Measurements from ENCODE around the gene IGHMBP2. TPM values are rescaled to one million over a fixed set of nuclear protein-coding genes. Genes with fewer than 3 reads are reported as not detected.

IGHMBP2 gene
- total RNA-seq, 2 experiments from 2014 or later: 17.5 to 37.9 TPM

DNA sequence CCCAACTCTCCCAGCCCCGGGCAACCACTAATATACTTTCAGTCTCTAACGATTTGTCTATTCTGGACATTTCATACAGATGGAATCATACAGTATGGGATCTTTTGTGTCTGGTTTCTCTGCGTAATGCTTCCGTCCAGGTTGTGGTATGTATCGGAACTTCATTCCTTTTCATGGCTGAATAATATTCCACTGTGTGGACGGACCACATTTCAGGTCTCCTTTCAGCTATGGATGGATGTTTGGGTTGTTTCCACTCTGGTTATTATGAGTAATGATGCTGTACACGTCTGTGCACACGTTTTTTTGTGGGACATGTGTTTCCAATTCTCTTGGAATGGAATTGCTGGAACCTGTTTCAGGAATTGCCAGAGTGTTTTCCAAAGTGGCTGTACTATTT is 44.6 kb upstream of the IGHMBP2 start:
- 0 out of 2 replicates have a peak, but pooled peaks cover 7% of the 10 kb centered on the region for H3K9me3 ChIP-seq (ENCODE audit: low read length)
- BruUV-seq (replicated peaks): no TSS peak

DNA sequence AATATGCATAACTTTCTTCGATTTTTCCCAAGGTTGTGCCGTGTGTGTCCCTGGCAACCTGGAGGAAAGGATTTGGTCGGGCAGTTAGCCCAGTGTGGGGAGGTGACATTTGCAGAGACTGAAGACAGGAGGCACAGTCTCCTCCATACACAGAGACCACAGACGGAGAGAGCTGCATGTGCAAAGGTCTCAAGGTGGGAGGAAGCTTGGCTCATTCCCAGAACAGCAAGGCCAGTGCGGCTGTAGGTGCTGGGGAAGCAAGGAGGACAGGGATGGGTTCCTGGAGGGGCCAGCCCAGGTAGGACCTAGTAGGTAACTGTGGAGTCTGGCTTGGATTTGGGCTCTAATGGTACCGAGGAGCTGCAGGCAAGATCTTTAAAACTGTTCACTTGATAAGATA is 41.3 kb upstream of the IGHMBP2 start:
- no peaks in the 10 kb centered on the region for H3K79me2 ChIP-seq (ENCODE audit: insufficient read depth, low read depth, low read length)
- ChIA-PET POLR2A (no interaction called here), CTCF (ENCODE audit: unreplicated experiment) (no interaction called here)
- no peak overlapping the region for H3K4me3 ChIP-seq (ENCODE audit: low read depth, low read length, poor library complexity, severe bottlenecking)
- H3K4me2 ChIP-seq (ENCODE audit: low read length): no peak overlapping the region
- no peaks in the 10 kb centered on the region for H4K20me1 ChIP-seq (ENCODE audit: insufficient read depth, low read length)
- no peaks in the 10 kb centered on the region for H3K4me1 ChIP-seq (ENCODE audit: insufficient read depth, low read length, poor library complexity, severe bottlenecking)
- H3K27ac ChIP-seq (ENCODE audit: low read depth, low read length, poor library complexity, severe bottlenecking): no peak overlapping the region
- no peak overlapping the region for H2AFZ ChIP-seq (ENCODE audit: low read length)
- TF ChIP-seq EZH2phosphoT487 (IDR thresholded peaks at IDR 0.05; ENCODE audit: borderline replicate concordance, low read depth, low read length): no peak
- TF ChIP-seq, protein P1, sequence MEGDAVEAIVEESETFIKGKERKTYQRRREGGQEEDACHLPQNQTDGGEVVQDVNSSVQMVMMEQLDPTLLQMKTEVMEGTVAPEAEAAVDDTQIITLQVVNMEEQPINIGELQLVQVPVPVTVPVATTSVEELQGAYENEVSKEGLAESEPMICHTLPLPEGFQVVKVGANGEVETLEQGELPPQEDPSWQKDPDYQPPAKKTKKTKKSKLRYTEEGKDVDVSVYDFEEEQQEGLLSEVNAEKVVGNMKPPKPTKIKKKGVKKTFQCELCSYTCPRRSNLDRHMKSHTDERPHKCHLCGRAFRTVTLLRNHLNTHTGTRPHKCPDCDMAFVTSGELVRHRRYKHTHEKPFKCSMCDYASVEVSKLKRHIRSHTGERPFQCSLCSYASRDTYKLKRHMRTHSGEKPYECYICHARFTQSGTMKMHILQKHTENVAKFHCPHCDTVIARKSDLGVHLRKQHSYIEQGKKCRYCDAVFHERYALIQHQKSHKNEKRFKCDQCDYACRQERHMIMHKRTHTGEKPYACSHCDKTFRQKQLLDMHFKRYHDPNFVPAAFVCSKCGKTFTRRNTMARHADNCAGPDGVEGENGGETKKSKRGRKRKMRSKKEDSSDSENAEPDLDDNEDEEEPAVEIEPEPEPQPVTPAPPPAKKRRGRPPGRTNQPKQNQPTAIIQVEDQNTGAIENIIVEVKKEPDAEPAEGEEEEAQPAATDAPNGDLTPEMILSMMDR (conservative IDR thresholded peaks at IDR 0.05; ENCODE audit: low read length): no peak
- no peaks in the 10 kb centered on the region for H3K36me3 ChIP-seq (ENCODE audit: insufficient read depth, low read length)
- no peaks in the 10 kb centered on the region for H3K9me2 ChIP-seq (ENCODE audit: insufficient read depth, low read length)
- intact Hi-C loops (cut with micrococcal nuclease; ENCODE audit: unreplicated experiment): no loop called here
- BruUV-seq (replicated peaks): no TSS peak
- H3K9me3 ChIP-seq (ENCODE audit: low read length): 0 out of 2 replicates have a peak, but pooled peaks cover 8% of the 10 kb centered on the region
- no peak for DNase-seq (ENCODE audit: low spot score)

More for the DNA sequence above, 44.6 kb upstream of the IGHMBP2 start:
- POLR2A ChIA-PET: no interaction called here
- Histone ChIP-seq H3K4me2 (ENCODE audit: low read length) (no peak overlapping the region), H3K4me3 (ENCODE audit: low read depth, low read length, poor library complexity, severe bottlenecking) (no peak overlapping the region), H3K79me2 (ENCODE audit: insufficient read depth, low read depth, low read length) (no peaks in the 10 kb centered on the region), H3K36me3 (ENCODE audit: insufficient read depth, low read length) (no peaks in the 10 kb centered on the region), H3K27ac (ENCODE audit: low read depth, low read length, poor library complexity, severe bottlenecking) (no peak overlapping the region), H3K9me2 (ENCODE audit: insufficient read depth, low read length) (no peaks in the 10 kb centered on the region), H2AFZ (ENCODE audit: low read length) (no peak overlapping the region), H4K20me1 (ENCODE audit: insufficient read depth, low read length) (no peaks in the 10 kb centered on the region), H3K4me1 (ENCODE audit: insufficient read depth, low read length, poor library complexity, severe bottlenecking) (no peaks in the 10 kb centered on the region)
- TF ChIP-seq, protein P1 (conservative IDR thresholded peaks at IDR 0.05; ENCODE audit: low read length): no peak
- TF ChIP-seq EZH2phosphoT487 (IDR thresholded peaks at IDR 0.05; ENCODE audit: borderline replicate concordance, low read depth, low read length): no peak
- CTCF ChIA-PET (ENCODE audit: unreplicated experiment): no interaction called here
- intact Hi-C loops (cut with micrococcal nuclease; ENCODE audit: unreplicated experiment): no loop called here
- DNase-seq (ENCODE audit: low spot score): no peak

DNA sequence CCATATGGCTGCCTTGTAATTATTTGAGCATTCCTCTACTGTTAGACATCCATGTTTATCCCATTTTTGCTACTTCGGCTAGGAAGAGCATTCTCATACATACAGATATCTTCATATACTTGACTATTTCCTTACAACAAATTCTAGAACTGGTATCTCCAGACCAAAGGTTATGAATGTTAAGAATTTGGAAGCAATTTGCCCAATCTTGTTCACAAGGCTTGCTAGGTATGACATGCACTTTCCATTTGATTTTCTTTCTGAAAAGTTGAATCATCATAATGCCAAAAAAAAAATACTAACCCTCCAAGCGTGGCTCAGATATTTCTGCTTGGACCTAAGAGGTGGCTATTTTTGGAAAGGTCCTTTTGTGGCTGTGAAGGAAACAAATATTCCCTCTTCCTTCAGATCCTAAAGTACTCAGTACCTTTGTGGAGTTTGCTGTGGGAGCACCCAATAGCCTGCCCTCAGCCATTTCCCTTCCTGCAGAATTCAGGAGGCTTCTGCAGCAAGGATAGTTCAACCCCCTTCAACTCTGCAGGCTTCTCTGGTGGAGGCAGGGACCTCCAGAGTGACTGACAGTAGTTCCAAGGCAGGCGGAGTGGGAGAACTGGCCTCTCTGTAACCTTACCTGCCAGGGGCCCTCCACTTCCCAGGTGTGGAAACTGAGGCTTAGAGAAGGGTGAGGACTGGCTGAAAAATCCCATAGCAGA is 40.0 kb upstream of the IGHMBP2 start:
- H3K36me3 ChIP-seq (ENCODE audit: insufficient read depth, low read length): no peaks in the 10 kb centered on the region
- no peak overlapping the region for H3K27ac ChIP-seq (ENCODE audit: low read depth, low read length, poor library complexity, severe bottlenecking)
- intact Hi-C loops (cut with micrococcal nuclease; ENCODE audit: unreplicated experiment): no loop called here
- no peak for DNase-seq (ENCODE audit: low spot score)
- H3K9me2 ChIP-seq (ENCODE audit: insufficient read depth, low read length): no peaks in the 10 kb centered on the region
- H3K4me3 ChIP-seq (ENCODE audit: low read depth, low read length, poor library complexity, severe bottlenecking): no peak overlapping the region
- H3K4me1 ChIP-seq (ENCODE audit: insufficient read depth, low read length, poor library complexity, severe bottlenecking): no peaks in the 10 kb centered on the region
- H4K20me1 ChIP-seq (ENCODE audit: insufficient read depth, low read length): no peaks in the 10 kb centered on the region
- no peaks in the 10 kb centered on the region for H3K79me2 ChIP-seq (ENCODE audit: insufficient read depth, low read depth, low read length)
- ChIA-PET POLR2A (no interaction called here), CTCF (ENCODE audit: unreplicated experiment) (no interaction called here)
- no peak overlapping the region for H2AFZ ChIP-seq (ENCODE audit: low read length)
- H3K4me2 ChIP-seq (ENCODE audit: low read length): no peak overlapping the region
- 0 out of 2 replicates have a peak, but pooled peaks cover 8% of the 10 kb centered on the region for H3K9me3 ChIP-seq (ENCODE audit: low read length)
- BruUV-seq (replicated peaks): no TSS peak
- TF ChIP-seq, protein P1 (conservative IDR thresholded peaks at IDR 0.05; ENCODE audit: low read length): no peak
- no peak for TF ChIP-seq EZH2phosphoT487 (IDR thresholded peaks at IDR 0.05; ENCODE audit: borderline replicate concordance, low read depth, low read length)
